Posterior cingulate gyrus (tissue), 11 donors: ENCODE measurements around the gene SH3PXD2A.
"Not testable (repeated sequence)": the region's sequence is repeated elsewhere in the genome, so short reads cannot be mapped to it uniquely, and the experiment has no call there.

Experiments used
- DNase-seq, 10 donors: peaks; one replicate each; pipeline versions ENCODE4 v3.0.0 to v3.0.0-alpha.2; 2020 to 2021; ENCODE audit warnings: mixed read lengths in 3 of 10
- intact Hi-C: fragments of 100-400 bp; cut with DNase I; formaldehyde crosslinking; loops from one replicate; pipeline ENCODE4 v1.15.1; 2023

SH3PXD2A gene

DNA sequence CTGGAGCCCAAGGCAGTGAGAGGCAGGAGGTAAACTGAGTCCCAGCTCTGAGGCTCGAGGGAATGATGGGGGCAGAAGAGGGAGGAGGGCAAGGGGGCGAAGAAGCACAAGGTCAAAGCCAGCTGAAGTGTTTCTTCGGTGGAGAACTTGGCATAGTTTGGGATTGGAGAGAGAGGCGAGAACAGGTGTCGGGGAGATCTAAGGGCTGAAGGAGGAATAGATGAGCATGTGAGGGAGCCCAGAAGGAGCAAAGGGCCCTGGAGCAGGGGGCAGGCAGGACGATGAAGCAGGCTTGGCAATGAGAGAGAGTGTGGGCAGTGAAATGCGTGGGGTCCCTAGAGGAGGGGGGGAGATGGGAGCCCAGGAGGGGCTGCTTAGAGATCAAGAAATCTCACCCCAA, 35.9 kb downstream of the SH3PXD2A start:
- intact Hi-C loops: no loop called here
- peak in 2 of 10 donors; percentile 40 to 61 for DNase-seq

DNA sequence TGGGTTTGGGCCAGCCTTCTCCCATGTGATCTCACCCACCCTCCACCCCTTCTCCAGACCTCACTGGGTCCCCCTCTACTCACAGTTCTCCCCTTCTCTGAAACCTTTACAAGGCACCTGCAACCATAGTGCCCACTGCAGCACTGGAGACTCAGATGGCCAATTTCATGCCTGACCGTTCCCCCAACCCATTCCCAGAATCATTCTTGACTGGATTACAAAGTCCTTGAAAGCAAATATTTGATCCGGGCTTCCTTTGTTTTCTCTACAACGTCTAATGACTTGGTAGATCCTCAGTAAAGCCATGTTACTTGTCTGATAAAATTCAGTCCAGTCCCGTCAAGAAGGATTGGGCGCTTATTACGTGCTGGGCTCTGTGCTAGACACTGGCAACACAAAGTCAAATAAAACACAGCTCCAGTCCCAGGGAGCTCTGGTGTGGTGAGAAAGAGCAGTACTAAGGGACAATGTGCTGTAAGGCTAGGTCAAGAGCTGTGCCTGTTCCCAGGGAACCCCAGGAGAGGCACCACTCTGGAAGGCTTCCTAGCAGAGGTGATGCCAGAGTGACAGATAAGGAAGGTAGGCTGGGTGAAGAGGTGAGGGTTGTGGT, 36.5 kb downstream of the SH3PXD2A start:
- intact Hi-C loops: no loop called here
- DNase-seq: peak in 2 of 10 donors; percentile 19 to 24

DNA sequence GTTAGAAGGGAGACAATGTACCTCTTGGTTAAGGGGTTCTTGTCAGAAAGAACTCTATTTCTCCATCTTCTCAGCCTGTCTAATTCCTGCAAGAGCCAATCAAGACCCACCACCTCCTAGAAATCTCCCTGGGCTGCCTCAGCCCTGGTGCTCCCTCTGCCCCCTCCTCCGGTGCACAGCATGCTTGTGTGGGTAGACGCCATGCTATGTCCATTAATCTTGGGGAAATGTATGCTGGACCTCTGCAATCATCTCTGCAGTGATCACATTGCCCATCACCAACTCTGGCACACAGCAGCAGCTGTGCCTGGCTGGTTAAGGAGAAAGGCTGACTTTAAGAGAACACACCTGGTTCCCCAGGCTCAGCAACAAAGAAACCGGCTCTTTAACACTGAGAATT, 37.3 kb downstream of the SH3PXD2A start:
- intact Hi-C loops: no loop called here
- DNase-seq: no peak

- intact Hi-C loops: no loop called here
- no peak for DNase-seq
Observed at GRCh38 chr10:103816431-103816830, 38.9 kb downstream of the SH3PXD2A start.

DNA sequence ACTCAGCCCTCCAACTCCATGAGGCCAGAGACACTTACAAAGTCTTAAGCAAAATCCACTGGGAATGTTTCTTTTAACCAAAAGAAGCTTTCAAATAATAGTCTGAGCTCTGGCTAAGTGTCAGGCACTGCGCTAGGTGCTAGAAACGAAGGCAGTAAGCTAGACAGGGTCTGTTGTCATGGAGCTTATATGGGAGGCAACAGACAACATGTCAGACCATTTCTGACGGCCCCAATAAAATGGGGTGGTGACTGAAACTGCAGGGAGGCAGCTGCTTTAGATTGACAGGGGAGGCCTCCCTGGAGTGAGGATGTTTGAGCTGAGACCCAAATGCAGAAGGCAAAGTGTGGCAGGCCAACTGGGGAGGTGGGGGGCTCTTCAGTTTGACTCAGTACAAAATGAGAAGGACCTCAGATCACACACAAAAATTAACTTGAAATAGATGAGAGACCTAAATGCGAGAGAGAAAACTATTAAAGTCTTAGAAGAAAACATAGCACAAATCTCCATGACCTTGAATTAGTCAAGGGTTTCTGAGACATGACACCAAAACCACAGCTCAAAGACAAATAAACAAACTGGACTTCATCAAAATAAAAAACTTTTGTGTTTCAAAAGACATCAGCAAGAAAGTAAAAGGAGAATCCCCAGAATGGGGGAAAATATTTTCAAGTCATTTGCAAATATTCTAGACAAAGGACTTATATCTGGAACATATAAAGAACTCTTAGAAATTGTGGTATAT, 40.6 kb downstream of the SH3PXD2A start:
- intact Hi-C loops: no loop called here
- peak in 2 of 10 donors; percentile 29 to 30 for DNase-seq

- no peak for DNase-seq
- intact Hi-C loops: no loop called here
Observed at GRCh38 chr10:103814105-103814504, 41.3 kb downstream of the SH3PXD2A start.

- intact Hi-C loops: not testable (repeated sequence)
- peak in 1 of 10 donors; percentile 9 for DNase-seq
Observed at GRCh38 chr10:103813312-103813711, 42.1 kb downstream of the SH3PXD2A start.

DNA sequence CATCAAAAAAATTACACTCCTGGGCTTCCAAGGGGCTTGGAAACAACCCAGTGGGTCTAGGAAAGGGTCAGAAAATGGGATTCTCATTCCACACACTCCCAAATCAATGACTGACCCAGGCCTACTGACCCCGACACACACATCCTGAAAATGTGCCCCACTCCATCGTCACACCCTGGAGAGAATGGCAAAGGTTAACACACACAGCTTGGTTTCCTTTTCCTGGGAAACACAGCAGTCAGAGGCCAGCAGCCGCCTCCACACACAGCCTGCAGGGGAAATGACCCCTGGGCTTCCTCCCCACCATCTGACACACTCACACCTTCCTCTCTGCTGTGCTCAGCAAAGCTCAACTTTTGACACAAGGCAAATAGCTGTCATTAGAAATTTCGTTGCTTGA, 42.9 kb downstream of the SH3PXD2A start:
- intact Hi-C loops: no loop called here
- no peak for DNase-seq

- DNase-seq: peak in 1 of 10 donors; percentile 41
- intact Hi-C loops: no loop called here
Observed at GRCh38 chr10:103812004-103812403, 43.4 kb downstream of the SH3PXD2A start.

DNA sequence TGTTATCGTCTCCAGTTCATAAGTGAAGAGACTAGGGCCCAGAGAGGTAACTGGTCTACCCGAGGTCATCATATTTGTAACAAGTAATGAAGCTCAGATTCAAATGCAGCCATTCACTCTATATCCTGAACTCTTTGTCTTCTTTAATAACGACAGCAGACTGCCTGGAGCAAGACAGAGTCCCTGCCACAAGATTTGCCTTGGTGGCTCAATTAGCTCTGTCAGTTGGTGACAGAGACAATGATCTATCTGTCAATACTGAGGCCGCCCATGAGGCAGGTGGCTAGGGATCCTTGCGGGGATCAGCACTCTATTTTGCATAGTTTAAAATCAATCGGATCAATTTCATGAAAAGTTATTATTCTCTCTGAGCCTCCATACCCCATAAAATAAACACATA, 43.9 kb downstream of the SH3PXD2A start:
- intact Hi-C loops: no loop called here

DNA sequence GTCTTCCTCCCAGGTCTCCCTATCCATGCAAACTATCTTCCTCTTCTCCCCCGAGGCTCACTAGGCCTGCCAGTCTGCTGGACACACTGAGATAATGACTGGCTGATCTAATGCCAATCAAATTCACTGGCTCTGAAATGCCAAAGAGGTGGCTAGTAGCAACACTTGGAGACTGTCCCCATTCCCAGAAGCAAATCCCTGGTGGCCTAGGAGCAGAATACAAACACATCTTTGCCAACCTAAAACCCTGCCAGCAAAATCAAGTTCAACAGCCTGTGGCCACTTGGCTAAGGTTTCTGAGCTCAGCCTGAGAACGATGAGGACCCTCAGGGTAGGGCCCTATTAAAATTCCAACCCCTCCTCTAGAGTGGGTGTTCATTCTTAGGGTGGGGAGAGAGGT, 46.6 kb downstream of the SH3PXD2A start:
- intact Hi-C loops: no loop called here
- DNase-seq: no peak

More for the DNA sequence above, 43.9 kb downstream of the SH3PXD2A start:
- peak in 1 of 10 donors; percentile 17 for DNase-seq

DNA sequence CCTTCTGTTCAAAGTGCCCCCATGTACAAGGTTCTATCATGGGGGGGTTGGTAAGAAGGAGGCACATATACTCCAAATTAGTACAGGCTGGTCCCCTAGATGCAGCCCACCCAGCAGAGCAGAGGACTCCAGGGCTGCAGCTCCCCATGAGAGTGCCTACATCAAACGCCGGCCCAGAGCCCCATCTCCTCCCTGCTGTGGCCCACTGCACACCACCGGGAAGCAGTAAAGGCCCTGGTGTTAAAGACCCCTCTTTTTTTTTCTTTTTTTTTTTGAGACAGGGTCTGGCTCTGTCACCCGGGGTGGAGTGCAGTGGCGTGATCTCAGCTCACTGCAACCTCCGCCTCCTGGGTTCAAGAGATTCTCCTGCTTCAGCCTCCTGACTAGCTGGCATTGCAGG, 47.4 kb downstream of the SH3PXD2A start:
- intact Hi-C loops: no loop called here
- peak in 1 of 10 donors; percentile 14 for DNase-seq

- intact Hi-C loops: no loop called here
- DNase-seq: peak in 1 of 10 donors; percentile 55
Observed at GRCh38 chr10:103806395-103807187, 48.8 kb downstream of the SH3PXD2A start.

- peak in 2 of 10 donors; percentile 59 to 79 for DNase-seq
Observed at GRCh38 chr10:103805781-103806180, 49.6 kb downstream of the SH3PXD2A start.

GRCh38 chr10:103804871-103805270, 50.5 kb downstream of the SH3PXD2A start:
- DNase-seq: peak in 2 of 10 donors; percentile 35 to 43
- intact Hi-C loops: no loop called here

More at GRCh38 chr10:103805781-103806180, 49.6 kb downstream of the SH3PXD2A start:
- intact Hi-C loops: no loop called here

DNA sequence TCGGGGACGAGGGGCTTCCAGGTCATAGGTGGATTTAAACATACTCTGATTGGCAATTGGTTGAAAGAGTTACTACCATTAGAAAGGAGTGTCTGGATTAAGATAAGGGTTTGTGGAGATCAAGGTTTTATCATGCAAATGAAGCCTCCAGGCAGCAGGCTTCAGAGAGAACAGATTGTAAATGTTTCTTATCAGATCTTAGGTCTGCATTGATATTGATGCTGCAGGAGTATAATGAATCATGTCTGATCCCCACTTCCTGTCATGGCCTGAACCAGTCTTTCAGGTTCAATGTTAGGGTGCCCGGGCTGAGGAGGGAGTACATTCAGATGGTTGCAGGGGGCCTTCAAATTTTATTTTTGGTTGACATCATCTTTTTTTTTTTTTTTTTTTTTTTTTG, 51.4 kb downstream of the SH3PXD2A start:
- intact Hi-C loops: no loop called here
- DNase-seq: no peak

- peak in 3 of 10 donors; percentile 12 to 62 (median 57) for DNase-seq
- intact Hi-C loops: no loop called here
Observed at GRCh38 chr10:103802637-103803353, 52.6 kb downstream of the SH3PXD2A start.

GRCh38 chr10:103802081-103802480, 53.3 kb downstream of the SH3PXD2A start:
- intact Hi-C loops: no loop called here
- peak in 3 of 10 donors; percentile 35 to 83 (median 50) for DNase-seq

GRCh38 chr10:103800789-103801540, 54.4 kb downstream of the SH3PXD2A start:
- intact Hi-C loops: no loop called here
- DNase-seq: peak in 4 of 10 donors; percentile 28 to 87 (median 74)

DNA sequence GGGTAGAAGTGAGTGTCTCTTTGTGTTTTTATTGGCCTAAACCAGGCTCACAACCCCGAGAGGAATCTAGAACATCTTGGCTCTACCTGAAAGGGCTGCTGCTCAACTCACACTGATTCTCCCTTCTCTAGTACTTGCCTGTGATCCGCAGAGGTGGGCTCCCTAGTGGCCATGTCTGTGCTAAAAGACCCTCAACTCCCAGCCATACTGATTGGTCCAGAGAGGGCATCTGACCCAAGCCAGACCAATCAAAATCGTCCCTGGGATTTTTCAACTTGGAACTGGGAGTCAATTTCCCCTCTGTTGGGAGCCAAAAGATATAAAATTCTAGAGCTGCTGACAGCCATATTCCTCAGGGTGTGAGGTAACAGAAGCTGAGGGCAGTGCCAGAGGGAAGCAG, 55.3 kb downstream of the SH3PXD2A start:
- intact Hi-C loops: no loop called here
- peak in 2 of 10 donors; percentile 5 to 15 for DNase-seq
